Epithelial cell of alveolus of lung (primary cell): ENCODE results near the gene MYL6B. TPM values are rescaled to one million over a fixed set of nuclear protein-coding genes. Genes with fewer than 3 reads are reported as not detected.

Experiments used
- total RNA-seq: library from RNA; depleted of rRNA; stranded (reverse); fragments of >200 nt; gene quantifications from 2 replicates; pipeline ENCODE4 v1.2.1, GENCODE V29; 2015

MYL6B gene
- 112 and 142 TPM in 2 replicates for total RNA-seq

GRCh38 chr12:56152132-56152755 is at the start of gene MYL6B:
MYL6B (plus strand) TSS chr12:56152587; CDS start chr12:56153919, 1,332 bp downstream.

GRCh38 chr12:56104109-56104814 is 48.1 kb upstream of the MYL6B start, which contains the start of gene PA2G4:
PA2G4 (plus strand) TSS chr12:56104559; CDS start chr12:56104738, 179 bp downstream.

GRCh38 chr12:56116267-56117081 is 35.9 kb upstream of the MYL6B start, which contains the start of gene RPL41:
RPL41 (plus strand) TSS chr12:56116633.

GRCh38 chr12:56117778-56118687 is 34.4 kb upstream of the MYL6B start, which contains the start of gene ZC3H10:
ZC3H10 (plus strand) TSS chr12:56118266; CDS start chr12:56120563, 2,297 bp downstream.

GRCh38 chr12:56127888-56128669 is 24.3 kb upstream of the MYL6B start, which contains the start of gene ESYT1:
ESYT1 (plus strand) TSS chr12:56128267; CDS start chr12:56128320, 53 bp downstream.

GRCh38 chr12:56158029-56158925 is 5.9 kb downstream of the MYL6B start, which contains the start of gene MYL6:
MYL6 (plus strand) TSS chr12:56158359; CDS start chr12:56158402, 43 bp downstream.

GRCh38 chr12:56189099-56189917 is 36.9 kb downstream of the MYL6B start, which contains the start of gene SMARCC2:
SMARCC2 (minus strand) TSS chr12:56189483; CDS start chr12:56189461, 22 bp downstream.

Other genes starting within 250 kb of the MYL6B start
- gene PYM1, start 224.7 kb upstream of the MYL6B start, total RNA-seq: 30.9 and 31.5 TPM in 2 replicates
- gene DGKA, start 221.4 kb upstream of the MYL6B start, total RNA-seq: 14.8 and 31.3 TPM in 2 replicates
- gene PMEL, start 186.5 kb upstream of the MYL6B start, total RNA-seq: 1.7 and 18.7 TPM in 2 replicates
- 24.5 and 46.2 TPM in 2 replicates for gene CDK2, start 185.8 kb upstream of the MYL6B start, total RNA-seq
- 56.6 and 74.1 TPM in 2 replicates for gene RAB5B, start 178.5 kb upstream of the MYL6B start, total RNA-seq
- 11.4 and 31.9 TPM in 2 replicates for gene SUOX, start 155.3 kb upstream of the MYL6B start, total RNA-seq
- gene IKZF4, start 131.5 kb upstream of the MYL6B start, total RNA-seq: 2.6 and 8.1 TPM in 2 replicates
- gene RPS26, start 110.7 kb upstream of the MYL6B start, total RNA-seq: 1,233 and 1,614 TPM in 2 replicates
- 0.64 and 1.8 TPM in 2 replicates for gene ERBB3, start 72.4 kb upstream of the MYL6B start, total RNA-seq
- gene PA2G4, start 48.0 kb upstream of the MYL6B start, total RNA-seq: 98.1 and 145 TPM in 2 replicates
- gene RPL41, start 36.0 kb upstream of the MYL6B start, total RNA-seq: 2,965 and 4,023 TPM in 2 replicates
- gene ZC3H10, start 34.3 kb upstream of the MYL6B start, total RNA-seq: 3.4 and 5.0 TPM in 2 replicates
- gene ESYT1, start 24.3 kb upstream of the MYL6B start, total RNA-seq: 81.4 and 171 TPM in 2 replicates
- 1,228 and 2,927 TPM in 2 replicates for gene MYL6, start 5.8 kb downstream of the MYL6B start, total RNA-seq
- gene SMARCC2, start 36.9 kb downstream of the MYL6B start, total RNA-seq: 27.5 and 43.8 TPM in 2 replicates
- 57.2 and 76.5 TPM in 2 replicates for gene RNF41, start 69.3 kb downstream of the MYL6B start, total RNA-seq
- 48.4 and 60.4 TPM in 2 replicates for gene NABP2, start 71.8 kb downstream of the MYL6B start, total RNA-seq
- not detected in 2 replicates for gene SLC39A5, start 77.5 kb downstream of the MYL6B start, total RNA-seq
- 14.5 and 16.9 TPM in 2 replicates for gene ANKRD52, start 105.8 kb downstream of the MYL6B start, total RNA-seq
- gene COQ10A, start 114.4 kb downstream of the MYL6B start, total RNA-seq: 8.8 and 11.3 TPM in 2 replicates
- 109 and 134 TPM in 2 replicates for gene CS, start 147.7 kb downstream of the MYL6B start, total RNA-seq
- gene CNPY2, start 163.4 kb downstream of the MYL6B start, total RNA-seq: 95.7 and 112 TPM in 2 replicates
- gene PAN2, start 181.4 kb downstream of the MYL6B start, total RNA-seq: 9.1 and 38.4 TPM in 2 replicates
- 0.13 and 0.56 TPM in 2 replicates for gene IL23A, start 186.3 kb downstream of the MYL6B start, total RNA-seq
- 90.0 and 173 TPM in 2 replicates for gene STAT2, start 207.5 kb downstream of the MYL6B start, total RNA-seq
- not detected in 2 replicates for gene APOF, start 210.3 kb downstream of the MYL6B start, total RNA-seq